CD14-positive monocyte (primary cell): ENCODE measurements around the gene ACACA. TPM values are rescaled to one million over a fixed set of nuclear protein-coding genes. Genes with fewer than 3 reads are reported as not detected.

ENCODE experiments used
- DNase-seq, 3 donors: peaks; one replicate each; pipeline ENCODE4 v3.0.0-alpha.2; 2011 to 2022
- H2AFZ ChIP-seq: 2 replicates; pipeline ENCODE4 v1.6.0; 2012; ENCODE audit warnings: mild to moderate bottlenecking, low read depth, low read length, inconsistent platforms; ENCODE audit not compliant: insufficient read depth, poor library complexity, severe bottlenecking
- H3K27ac ChIP-seq, 2 donors: 1 replicate in 1 of 2; 2 replicates in 1 of 2; pipeline ENCODE4 v1.5.1; 2012 to 2013; ENCODE audit warnings: low read length in 2 of 2, control low read depth in 1 of 2, inconsistent platforms in 1 of 2, low read depth in 1 of 2, mild to moderate bottlenecking in 1 of 2
- H3K27me3 ChIP-seq, 2 donors: one replicate each; pipeline versions ENCODE4 v1.6.0 to v1.6.1; 2011 to 2013; ENCODE audit warnings: low read length in 2 of 2; ENCODE audit not compliant: control insufficient read depth in 2 of 2, insufficient read depth in 2 of 2
- H3K36me3 ChIP-seq, 2 donors: replicated peaks in 1 of 2; 1 replicate in 1 of 2; 2 replicates in 1 of 2; pipeline versions ENCODE4 v1.5.1 to v1.6.1; 2012 to 2013; ENCODE audit warnings: low read length in 2 of 2, control low read depth in 1 of 2, inconsistent platforms in 1 of 2, mild to moderate bottlenecking in 1 of 2; ENCODE audit not compliant: insufficient read depth in 2 of 2, control insufficient read depth in 1 of 2
- H3K4me1 ChIP-seq, 2 donors: 1 replicate in 1 of 2; 2 replicates in 1 of 2; pipeline versions ENCODE4 v1.5.1 to v1.6.1; 2012 to 2013; ENCODE audit warnings: low read length in 2 of 2, control low read depth in 1 of 2, inconsistent platforms in 1 of 2, mild to moderate bottlenecking in 1 of 2, moderate library complexity in 1 of 2; ENCODE audit not compliant: insufficient read depth in 2 of 2, control insufficient read depth in 1 of 2
- H3K4me2 ChIP-seq: replicated peaks from 2 replicates; pipeline ENCODE3; 2012; ENCODE audit warnings: low read length, moderate library complexity, mild to moderate bottlenecking; ENCODE audit not compliant: poor library complexity, severe bottlenecking; ENCODE audit errors: extremely low read depth
- H3K4me3 ChIP-seq, 3 experiments: fragments of 200-600 bp in 1 of 3; sonication (generic) in 1 of 3; replicated peaks in 1 of 3; 1 replicate in 2 of 3; 2 replicates in 1 of 3; pipeline ENCODE4 v1.5.1; 2011 to 2013; ENCODE audit warnings: low read length in 3 of 3, mild to moderate bottlenecking in 3 of 3, control low read depth in 2 of 3, low read depth in 2 of 3, inconsistent platforms in 1 of 3, moderate library complexity in 1 of 3
- H3K79me2 ChIP-seq: 2 replicates; pipeline ENCODE4 v1.6.0; 2012; ENCODE audit warnings: mild to moderate bottlenecking, control low read depth, inconsistent platforms, low read length, moderate library complexity; ENCODE audit not compliant: insufficient read depth
- H3K9ac ChIP-seq: 2 replicates; pipeline ENCODE4 v1.6.0; 2017; ENCODE audit warnings: low read length, mild to moderate bottlenecking; ENCODE audit not compliant: insufficient read depth, poor library complexity, severe bottlenecking
- H3K9me3 ChIP-seq, 2 donors: replicated peaks in 1 of 2; 1 replicate in 1 of 2; 2 replicates in 1 of 2; pipeline versions ENCODE4 v1.5.1 to v1.6.1; 2012 to 2013; ENCODE audit warnings: low read length in 2 of 2, control low read depth in 1 of 2; ENCODE audit not compliant: control insufficient read depth in 1 of 2, insufficient read depth in 1 of 2
- H4K20me1 ChIP-seq: 2 replicates; pipeline ENCODE4 v1.6.0; 2012; ENCODE audit warnings: mild to moderate bottlenecking, low read length, control low read depth, moderate library complexity; ENCODE audit not compliant: insufficient read depth
- H3K27ac Mint-ChIP-seq, 7 donors: one replicate each; pipeline ENCODE4 v1.8.0; 2020; ENCODE audit warnings: mild to moderate bottlenecking in 7 of 7, mixed read lengths in 7 of 7, moderate library complexity in 6 of 7, inconsistent platforms in 2 of 7
- H3K27me3 Mint-ChIP-seq, 3 donors: one replicate each; pipeline ENCODE4 v1.8.0; 2021 to 2022; ENCODE audit warnings: low read depth in 3 of 3, mild to moderate bottlenecking in 3 of 3, mixed read lengths in 3 of 3, moderate library complexity in 3 of 3, inconsistent platforms in 1 of 3
- H3K36me3 Mint-ChIP-seq, 2 donors: one replicate each; pipeline ENCODE4 v1.8.0; 2020; ENCODE audit warnings: mixed read lengths in 2 of 2, inconsistent platforms in 1 of 2, mild to moderate bottlenecking in 1 of 2
- H3K4me1 Mint-ChIP-seq: one replicate; pipeline ENCODE4 v1.8.0; 2020; ENCODE audit warnings: mild to moderate bottlenecking, mixed read lengths
- H3K4me3 Mint-ChIP-seq, 2 donors: one replicate each; pipeline ENCODE4 v1.8.0; 2020; ENCODE audit warnings: mild to moderate bottlenecking in 2 of 2, mixed read lengths in 2 of 2, moderate library complexity in 1 of 2
- H3K9me3 Mint-ChIP-seq, 7 donors: one replicate each; pipeline ENCODE4 v1.8.0; 2020 to 2022; ENCODE audit warnings: mixed read lengths in 7 of 7, mild to moderate bottlenecking in 6 of 7, moderate library complexity in 6 of 7, inconsistent platforms in 2 of 7
- WGBS: methylation state at CpG from one replicate; pipeline ENCODE4 v1.1.5; 2013; ENCODE audit warnings: missing lambda C conversion rate; ENCODE audit not compliant: insufficient coverage; 5-methylcytosine and 5-hydroxymethylcytosine counted together
- intact Hi-C, 2 donors: fragments of 100-400 bp; cut with micrococcal nuclease; formaldehyde crosslinking; loops; one replicate each; pipeline versions ENCODE4 v1.15.0 to v1.15.1; 2023
- polyA plus RNA-seq, 3 donors: library from polyadenylated mRNA; depleted of rRNA in 1 of 3; unstranded in 2 of 3; stranded (reverse) in 1 of 3; fragments of 300-500 nt in 2 of 3; fragments of >200 nt in 1 of 3; fragmentation: Illumina TruSeq in 2 of 3; gene quantifications; 1 replicate in 2 of 3; 2 replicates in 1 of 3; pipeline ENCODE4 v1.2.3, GENCODE V29; 2012 to 2021
- TF ChIP-seq, protein P1 (sequence below): fragments of 200-600 bp; IDR thresholded peaks from one replicate; pipeline ENCODE4 v1.8.0; 2022; ENCODE audit warnings: antibody characterized with exemption, mild to moderate bottlenecking

Gene ACACA
- polyA plus RNA-seq, 3 donors, result 3.5 to 4.6 (median 3.8) TPM

DNA sequence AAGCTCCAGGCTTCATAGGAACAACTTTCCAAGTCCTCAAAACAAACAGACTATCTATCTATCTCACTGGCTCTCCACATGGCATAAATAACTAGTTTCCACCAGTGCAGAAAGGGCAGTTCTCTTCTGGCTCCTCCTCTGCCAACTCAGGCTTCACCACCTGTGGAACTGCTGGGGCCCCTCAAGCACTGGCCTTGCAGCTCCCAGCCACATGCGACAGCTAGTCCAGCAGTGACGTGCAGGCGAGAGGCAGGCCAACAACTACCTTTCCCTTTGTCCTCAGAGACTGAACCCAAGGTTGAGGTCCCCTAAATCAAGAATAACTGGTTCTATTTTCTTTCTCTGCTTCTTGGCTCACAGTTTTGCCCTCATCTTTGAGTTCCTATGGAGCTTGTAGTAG is 320.3 kb downstream of the ACACA start:
- no peaks in the 10 kb centered on the region for H4K20me1 ChIP-seq
- 100% methylated on average over 3 of the region's 3 CpGs for WGBS
- intact Hi-C loops, result no loop called here
- no peak for DNase-seq
- peaks cover 26 to 32% of the 10 kb centered on the region in 2 donors for H3K36me3 Mint-ChIP-seq
- no peak overlapping the region for H3K27ac Mint-ChIP-seq
- no peak overlapping the region for H3K27ac ChIP-seq
- H3K4me2 ChIP-seq, result no peak overlapping the region
- no peak overlapping the region for H3K9ac ChIP-seq
- TF ChIP-seq, protein P1, sequence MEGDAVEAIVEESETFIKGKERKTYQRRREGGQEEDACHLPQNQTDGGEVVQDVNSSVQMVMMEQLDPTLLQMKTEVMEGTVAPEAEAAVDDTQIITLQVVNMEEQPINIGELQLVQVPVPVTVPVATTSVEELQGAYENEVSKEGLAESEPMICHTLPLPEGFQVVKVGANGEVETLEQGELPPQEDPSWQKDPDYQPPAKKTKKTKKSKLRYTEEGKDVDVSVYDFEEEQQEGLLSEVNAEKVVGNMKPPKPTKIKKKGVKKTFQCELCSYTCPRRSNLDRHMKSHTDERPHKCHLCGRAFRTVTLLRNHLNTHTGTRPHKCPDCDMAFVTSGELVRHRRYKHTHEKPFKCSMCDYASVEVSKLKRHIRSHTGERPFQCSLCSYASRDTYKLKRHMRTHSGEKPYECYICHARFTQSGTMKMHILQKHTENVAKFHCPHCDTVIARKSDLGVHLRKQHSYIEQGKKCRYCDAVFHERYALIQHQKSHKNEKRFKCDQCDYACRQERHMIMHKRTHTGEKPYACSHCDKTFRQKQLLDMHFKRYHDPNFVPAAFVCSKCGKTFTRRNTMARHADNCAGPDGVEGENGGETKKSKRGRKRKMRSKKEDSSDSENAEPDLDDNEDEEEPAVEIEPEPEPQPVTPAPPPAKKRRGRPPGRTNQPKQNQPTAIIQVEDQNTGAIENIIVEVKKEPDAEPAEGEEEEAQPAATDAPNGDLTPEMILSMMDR, result no peak
- H3K4me1 Mint-ChIP-seq, result peaks cover 28% of the 10 kb centered on the region
- H3K4me3 ChIP-seq, result no peak overlapping the region
- peaks cover 5 to 22% of the 10 kb centered on the region in 2 donors for H3K36me3 ChIP-seq
- H3K9me3 Mint-ChIP-seq, result no peaks in the 10 kb centered on the region
- H3K79me2 ChIP-seq, result no peaks in the 10 kb centered on the region
- no peak overlapping the region for H2AFZ ChIP-seq
- H3K4me3 Mint-ChIP-seq, result no peak overlapping the region
- H3K27me3 ChIP-seq, result no peaks in the 10 kb centered on the region
- peaks cover 0 to 2% (median 0%) of the 10 kb centered on the region in 3 donors for H3K27me3 Mint-ChIP-seq
- H3K9me3 ChIP-seq, result no peaks in the 10 kb centered on the region
- H3K4me1 ChIP-seq, result peaks cover 18 to 22% of the 10 kb centered on the region in 2 donors

DNA sequence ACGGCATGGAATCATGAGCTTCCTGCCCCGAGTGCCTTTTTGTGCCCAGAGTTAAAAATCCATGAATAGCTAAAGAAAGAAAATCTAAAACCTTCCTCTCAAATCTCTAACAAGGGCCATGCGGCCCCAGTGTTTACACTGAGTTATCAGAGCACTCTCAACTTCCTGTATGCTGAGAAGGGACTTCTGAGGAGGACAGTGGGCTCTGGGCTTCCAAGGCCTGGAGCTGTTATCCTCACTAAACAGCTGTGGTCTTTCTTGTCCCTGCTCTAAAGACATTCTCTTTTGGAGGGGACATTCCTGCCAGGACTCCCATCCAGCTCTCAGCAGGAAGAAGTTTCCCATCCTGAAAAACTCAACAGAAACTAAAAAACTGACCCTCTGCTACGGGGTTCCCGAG is 322.3 kb downstream of the ACACA start:
- 92% methylated on average over 2 of the region's 5 CpGs for WGBS
- no peak overlapping the region for H3K4me2 ChIP-seq
- H3K9me3 Mint-ChIP-seq, result peaks cover 0 to 3% (median 0%) of the 10 kb centered on the region in 7 donors
- no peak overlapping the region for H3K4me3 ChIP-seq
- peaks cover 0 to 2% (median 0%) of the 10 kb centered on the region in 3 donors for H3K27me3 Mint-ChIP-seq
- H3K27me3 ChIP-seq, result no peaks in the 10 kb centered on the region
- H3K27ac Mint-ChIP-seq, result no peak overlapping the region
- H3K4me3 Mint-ChIP-seq, result no peak overlapping the region
- H3K79me2 ChIP-seq, result no peaks in the 10 kb centered on the region
- peaks cover 26 to 32% of the 10 kb centered on the region in 2 donors for H3K36me3 Mint-ChIP-seq
- peaks cover 5 to 22% of the 10 kb centered on the region in 2 donors for H3K36me3 ChIP-seq
- TF ChIP-seq, protein P1, result no peak
- H3K4me1 Mint-ChIP-seq, result peaks cover 21% of the 10 kb centered on the region
- no peak overlapping the region for H3K27ac ChIP-seq
- intact Hi-C loops, result no loop called here
- no peaks in the 10 kb centered on the region for H3K9me3 ChIP-seq
- H3K4me1 ChIP-seq, result peaks cover 10 to 19% of the 10 kb centered on the region in 2 donors
- DNase-seq, result no peak
- no peak overlapping the region for H3K9ac ChIP-seq
- H2AFZ ChIP-seq, result no peak overlapping the region
- H4K20me1 ChIP-seq, result no peaks in the 10 kb centered on the region
